HCT116 (cell line): ENCODE measurements around the gene MGAT4A.

Experiments
- CTCF ChIP-seq, 3 experiments: fragments of 200-600 bp in 1 of 3; sonication (generic) in 1 of 3; IDR thresholded peaks in 2 of 3; conservative IDR thresholded peaks in 1 of 3; 2 replicates each; pipeline ENCODE4 v1.5.1; 2012 to 2017; ENCODE audit warnings: low read depth in 2 of 3, low read length in 2 of 3, antibody characterized with exemption in 1 of 3, borderline replicate concordance in 1 of 3, control low read depth in 1 of 3, mild to moderate bottlenecking in 1 of 3, mixed read lengths in 1 of 3, mixed run types in 1 of 3, moderate library complexity in 1 of 3; ENCODE audit not compliant: insufficient read depth in 1 of 3
- MAX ChIP-seq: IDR thresholded peaks from 2 replicates; pipeline ENCODE4 v1.6.1; 2012

- no peak for TF ChIP-seq CTCF (IDR thresholded peaks at IDR 0.05 in 2 of 3, conservative IDR thresholded peaks at IDR 0.05 in 1 of 3; ENCODE audit: borderline replicate concordance in 1 of 3, insufficient read depth in 1 of 3, low read depth in 2 of 3, low read length in 2 of 3)
- TF ChIP-seq MAX: no peak
Measured at GRCh38 chr2:98588880-98589431, 142.0 kb downstream of the MGAT4A start.
